PC-9 (cell line): ENCODE measurements around the gene PFKFB4. TPM values are rescaled to one million over a fixed set of nuclear protein-coding genes. Genes with fewer than 3 reads are reported as not detected.

Experiments
- BruUV-seq: library from RNA; stranded (reverse); fragments of 400-500 nt; replicated peaks from 2 replicates; lab custom pipeline; 2021; lab: Mats Ljungman, UMichigan
- CTCF ChIA-PET: fragments of 300-600 bp; sonication (Branson Sonifier 250); formaldehyde crosslinking; loops from one replicate; lab custom pipeline; 2022; ENCODE audit warnings: antibody characterized with exemption; lab: Charles Lee
- POLR2A ChIA-PET: fragments of 300-600 bp; sonication (Branson Sonifier 250); formaldehyde crosslinking; loops from one replicate; lab custom pipeline; 2022; ENCODE audit warnings: antibody characterized with exemption; ENCODE audit not compliant: unreplicated experiment; lab: Charles Lee
- DNase-seq, 2 experiments: peaks; one replicate each; pipeline versions ENCODE4 v3.0.0 to v3.0.0-alpha.2; 2015 to 2022; ENCODE audit warnings: mixed read lengths in 1 of 2
- H2AFZ ChIP-seq: fragments of 200-600 bp; sonication (generic); 2 replicates; pipeline ENCODE4 v1.8.1; 2017; ENCODE audit warnings: antibody characterized with exemption
- H3F3A ChIP-seq: fragments of 200-600 bp; sonication (generic); 2 replicates; pipeline ENCODE4 v1.8.1; 2017; ENCODE audit warnings: antibody characterized with exemption, mild to moderate bottlenecking, low read depth; ENCODE audit not compliant: insufficient read depth
- H3K27ac ChIP-seq: fragments of 200-600 bp; sonication (generic); 2 replicates; pipeline ENCODE4 v1.6.1; 2016; ENCODE audit warnings: mixed run types
- H3K27me3 ChIP-seq: fragments of 200-600 bp; sonication (generic); 2 replicates; pipeline ENCODE4 v1.6.1; 2016; ENCODE audit warnings: low read depth, mixed run types; ENCODE audit not compliant: insufficient read depth
- H3K36me3 ChIP-seq: fragments of 200-600 bp; sonication (generic); 2 replicates; pipeline ENCODE4 v1.6.1; 2016; ENCODE audit warnings: low read depth, mixed run types
- H3K4me1 ChIP-seq: fragments of 200-600 bp; sonication (generic); replicated peaks from 2 replicates; pipeline ENCODE4 v1.6.1; 2016; ENCODE audit warnings: mixed run types; ENCODE audit not compliant: insufficient read depth
- H3K4me2 ChIP-seq: fragments of 200-600 bp; sonication (generic); 2 replicates; pipeline ENCODE4 v1.6.1; 2017; ENCODE audit warnings: mixed run types
- H3K4me3 ChIP-seq: fragments of 200-600 bp; sonication (generic); 2 replicates; pipeline ENCODE4 v1.6.1; 2016; ENCODE audit warnings: mixed run types
- H3K79me2 ChIP-seq: fragments of 200-600 bp; sonication (generic); 2 replicates; pipeline ENCODE4 v1.6.1; 2017; ENCODE audit warnings: low read depth, mixed run types
- H3K9me2 ChIP-seq: fragments of 200-600 bp; sonication (generic); 2 replicates; pipeline ENCODE4 v1.8.1; 2017; ENCODE audit warnings: mild to moderate bottlenecking; ENCODE audit not compliant: insufficient read depth
- H3K9me3 ChIP-seq: fragments of 200-600 bp; sonication (generic); 2 replicates; pipeline ENCODE4 v1.8.1; 2016; ENCODE audit warnings: low read depth; ENCODE audit not compliant: insufficient read depth
- H4K20me1 ChIP-seq: fragments of 200-600 bp; sonication (generic); 2 replicates; pipeline ENCODE4 v1.8.1; 2017; ENCODE audit not compliant: insufficient read depth
- EZH2 ChIP-seq: fragments of 200-600 bp; sonication (generic); IDR thresholded peaks from 2 replicates; pipeline ENCODE4 v1.8.0; 2017; ENCODE audit warnings: antibody characterized with exemption, low read depth
- intact Hi-C: fragments of 100-400 bp; cut with micrococcal nuclease; formaldehyde crosslinking; loops from one replicate; pipeline ENCODE4 v1.10.0; 2022; ENCODE audit not compliant: unreplicated experiment
- total RNA-seq: library from RNA; stranded (reverse); gene quantifications from 2 replicates; pipeline ENCODE4 v1.2.3, GENCODE V29; 2021
- TF ChIP-seq, protein P1 (sequence below): fragments of 200-600 bp; sonication (generic); conservative IDR thresholded peaks from 2 replicates; pipeline ENCODE4 v1.6.1; 2017; ENCODE audit warnings: mixed run types, antibody characterized with exemption, mild to moderate bottlenecking, moderate library complexity

The PFKFB4 gene
- total RNA-seq, 1 experiment from 2014 or later, result 13.3 TPM

DNA sequence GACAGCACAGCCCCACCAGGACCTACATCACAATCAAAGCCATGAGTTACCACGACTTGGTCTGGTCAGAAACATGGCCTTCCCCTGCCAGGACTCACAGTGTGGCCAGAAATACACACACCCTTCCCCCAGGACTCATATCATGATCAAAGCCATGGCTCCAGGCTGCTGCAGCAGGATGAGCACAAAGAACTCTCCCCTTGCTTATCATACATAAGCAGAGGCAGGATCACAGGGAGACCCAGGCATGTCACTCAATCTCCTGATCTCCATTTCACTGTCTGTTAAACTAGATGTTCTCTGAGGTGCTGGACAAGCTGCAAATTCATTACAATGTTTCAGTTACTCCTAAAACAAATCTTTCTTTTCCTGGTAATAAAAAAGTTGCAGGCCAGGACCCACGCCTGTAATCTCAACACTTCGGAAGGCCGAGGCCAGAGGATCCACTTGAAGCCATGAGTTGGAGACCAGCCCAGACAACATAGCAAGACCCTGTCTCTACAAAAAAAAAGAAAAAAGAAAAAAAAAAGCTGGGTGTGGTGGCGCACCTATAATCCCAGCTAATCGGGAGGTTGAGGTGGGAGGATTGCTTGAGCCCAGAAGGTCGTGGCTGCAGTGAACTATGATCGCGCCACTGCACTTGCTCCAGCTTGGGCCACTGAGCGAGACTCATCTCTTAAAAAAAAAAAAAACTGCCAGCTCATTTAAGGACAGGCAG lies 1.2 kb downstream of the PFKFB4 start:
- TF ChIP-seq, protein P1, sequence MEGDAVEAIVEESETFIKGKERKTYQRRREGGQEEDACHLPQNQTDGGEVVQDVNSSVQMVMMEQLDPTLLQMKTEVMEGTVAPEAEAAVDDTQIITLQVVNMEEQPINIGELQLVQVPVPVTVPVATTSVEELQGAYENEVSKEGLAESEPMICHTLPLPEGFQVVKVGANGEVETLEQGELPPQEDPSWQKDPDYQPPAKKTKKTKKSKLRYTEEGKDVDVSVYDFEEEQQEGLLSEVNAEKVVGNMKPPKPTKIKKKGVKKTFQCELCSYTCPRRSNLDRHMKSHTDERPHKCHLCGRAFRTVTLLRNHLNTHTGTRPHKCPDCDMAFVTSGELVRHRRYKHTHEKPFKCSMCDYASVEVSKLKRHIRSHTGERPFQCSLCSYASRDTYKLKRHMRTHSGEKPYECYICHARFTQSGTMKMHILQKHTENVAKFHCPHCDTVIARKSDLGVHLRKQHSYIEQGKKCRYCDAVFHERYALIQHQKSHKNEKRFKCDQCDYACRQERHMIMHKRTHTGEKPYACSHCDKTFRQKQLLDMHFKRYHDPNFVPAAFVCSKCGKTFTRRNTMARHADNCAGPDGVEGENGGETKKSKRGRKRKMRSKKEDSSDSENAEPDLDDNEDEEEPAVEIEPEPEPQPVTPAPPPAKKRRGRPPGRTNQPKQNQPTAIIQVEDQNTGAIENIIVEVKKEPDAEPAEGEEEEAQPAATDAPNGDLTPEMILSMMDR, result no peak
- no peak for TF ChIP-seq EZH2
- intact Hi-C loops, result loop anchor here (5.0 kb wide), 3 partner anchors 108 to 288 kb away; partner anchors contain the start of gene ATRIP
- H3K36me3 ChIP-seq, result no peaks in the 10 kb centered on the region
- no peaks in the 10 kb centered on the region for H3K9me2 ChIP-seq
- CTCF ChIA-PET, result interaction anchor here (0.6 to 1.5 kb wide), 2 partner anchors 106 to 120 kb away, joined by 3 to 6 read pairs; no protein-coding TSS in a partner anchor
- peaks cover 12% of the 10 kb centered on the region; the same call in 1 of the 2 replicates for H3F3A ChIP-seq
- TSS peak; percentile 30 for BruUV-seq
- H3K27me3 ChIP-seq, result no peaks in the 10 kb centered on the region
- H3K4me2 ChIP-seq, result peak overlapping the region; percentile 79; the same call in 1 of the 2 replicates
- no peaks in the 10 kb centered on the region for H4K20me1 ChIP-seq
- H3K4me1 ChIP-seq, result peaks cover 21% of the 10 kb centered on the region
- H3K79me2 ChIP-seq, result no peaks in the 10 kb centered on the region
- POLR2A ChIA-PET, result interaction anchor here (0.6 kb wide), 1 partner anchor 343 kb away, joined by 8 read pairs; the partner anchor contains the start of gene SLC25A20
- DNase-seq, result no peak
- H3K4me3 ChIP-seq, result no peak overlapping the region
- no peaks in the 10 kb centered on the region for H3K9me3 ChIP-seq
- no peak overlapping the region for H3K27ac ChIP-seq
- no peak overlapping the region for H2AFZ ChIP-seq

DNA sequence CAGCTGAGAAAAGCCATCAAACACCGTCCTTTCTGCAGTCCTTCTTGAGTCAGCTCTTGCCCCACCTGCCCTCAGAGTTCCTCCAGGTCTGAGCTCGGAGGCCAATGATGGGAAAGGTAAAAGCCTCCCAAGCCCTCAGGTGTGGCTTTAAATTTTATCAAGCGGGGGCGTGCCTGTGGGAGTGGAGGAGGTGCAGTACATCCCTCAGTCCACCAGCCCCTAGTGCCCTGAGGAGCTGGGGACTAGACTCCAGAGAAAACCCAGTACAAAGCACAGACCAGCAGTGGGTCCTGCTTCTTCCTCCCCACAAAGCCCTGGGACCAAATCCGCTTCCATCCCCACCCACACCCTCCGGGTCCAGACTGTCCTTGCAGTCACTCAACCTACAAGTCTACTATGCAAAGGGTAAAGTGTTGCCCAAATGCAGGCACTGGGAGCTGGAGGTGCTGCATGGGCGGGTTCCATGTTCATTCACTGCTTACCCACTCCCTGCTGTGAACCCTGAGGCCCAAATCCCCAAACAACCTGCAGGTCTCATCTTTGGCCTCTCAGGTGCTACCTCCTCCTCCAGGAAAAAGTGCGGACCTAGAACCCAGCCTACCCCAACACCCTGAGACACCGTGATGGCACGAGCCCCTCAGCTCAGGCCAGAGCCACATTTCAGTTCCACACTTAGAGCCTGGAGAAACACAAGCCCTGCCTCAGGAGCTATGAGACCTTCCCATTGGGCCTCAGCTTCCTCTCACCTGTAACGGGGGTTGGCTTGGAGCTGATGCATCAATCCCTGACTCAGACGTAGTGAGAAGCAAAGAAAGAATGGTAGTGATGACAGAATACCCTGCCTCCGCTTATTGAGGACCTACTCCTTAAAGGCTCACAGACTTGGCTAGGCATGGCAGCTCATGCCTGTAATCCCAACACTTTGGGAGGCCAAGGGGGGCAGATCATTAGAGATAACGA lies 2.4 kb downstream of the PFKFB4 start:
- H3K4me2 ChIP-seq, result no peak overlapping the region
- no peaks in the 10 kb centered on the region for H3K79me2 ChIP-seq
- peaks cover 21% of the 10 kb centered on the region for H3K4me1 ChIP-seq
- no peak for DNase-seq
- no peak overlapping the region for H2AFZ ChIP-seq
- no TSS peak for BruUV-seq
- H3K4me3 ChIP-seq, result no peak overlapping the region
- intact Hi-C loops, result no loop called here
- no peaks in the 10 kb centered on the region for H3K9me2 ChIP-seq
- CTCF ChIA-PET, result interaction anchor here (0.7 to 1.5 kb wide), 2 partner anchors 118 to 348 kb away, joined by 5 to 6 read pairs (median 5); no protein-coding TSS in a partner anchor
- H3F3A ChIP-seq, result peaks cover 12% of the 10 kb centered on the region; the same call in 1 of the 2 replicates
- H3K36me3 ChIP-seq, result no peaks in the 10 kb centered on the region
- H3K27ac ChIP-seq, result no peak overlapping the region
- TF ChIP-seq, protein P1, result no peak
- no peak for TF ChIP-seq EZH2
- no peaks in the 10 kb centered on the region for H4K20me1 ChIP-seq
- POLR2A ChIA-PET, result interaction anchor here (0.6 kb wide), 2 partner anchors 84 to 89 kb away, joined by 3 to 6 read pairs; no protein-coding TSS in a partner anchor
- no peaks in the 10 kb centered on the region for H3K9me3 ChIP-seq
- no peaks in the 10 kb centered on the region for H3K27me3 ChIP-seq

DNA sequence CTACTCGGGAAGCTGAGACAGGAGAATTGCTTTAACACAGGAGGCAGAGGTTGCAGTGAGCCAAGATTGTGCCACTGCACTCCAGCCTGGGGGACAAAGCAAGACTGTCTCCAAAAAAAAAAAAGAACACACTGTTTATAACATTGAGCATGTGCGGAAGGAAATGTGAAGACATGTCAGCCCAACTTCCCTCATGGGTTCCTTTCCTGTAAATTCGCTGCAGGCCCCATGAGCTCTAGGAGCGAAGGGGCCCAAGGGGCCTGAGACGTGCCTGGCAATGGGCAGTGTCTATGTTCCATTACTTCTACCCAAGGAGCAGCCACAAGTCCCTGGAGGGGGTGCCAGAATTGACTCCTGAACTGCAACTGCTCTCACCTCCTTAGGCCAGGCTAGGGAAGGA lies 3.2 kb downstream of the PFKFB4 start:
- CTCF ChIA-PET, result interaction anchor here (0.6 to 0.8 kb wide), 3 partner anchors 117 to 347 kb away, joined by 4 to 5 read pairs (median 5); no protein-coding TSS in a partner anchor
- Histone ChIP-seq H2AFZ (no peak overlapping the region), H3K9me2 (no peaks in the 10 kb centered on the region), H3K9me3 (no peaks in the 10 kb centered on the region), H3K27me3 (no peaks in the 10 kb centered on the region), H3K36me3 (no peaks in the 10 kb centered on the region), H4K20me1 (no peaks in the 10 kb centered on the region), H3K4me3 (no peak overlapping the region), H3F3A (peaks cover 8% of the 10 kb centered on the region; the same call in 1 of the 2 replicates), H3K27ac (no peak overlapping the region), H3K79me2 (no peaks in the 10 kb centered on the region), H3K4me2 (no peak overlapping the region), H3K4me1 (peaks cover 17% of the 10 kb centered on the region)
- no peak for DNase-seq
- no TSS peak for BruUV-seq
- intact Hi-C loops, result no loop called here
- no peak for TF ChIP-seq EZH2
- POLR2A ChIA-PET, result interaction anchor here (0.6 kb wide), 1 partner anchor 83 kb away, joined by 6 read pairs; no protein-coding TSS in a partner anchor
